HepG2 (cell line): ENCODE data around the gene COL27A1. TPM values are rescaled to one million over a fixed set of nuclear protein-coding genes. Genes with fewer than 3 reads are reported as not detected.

ENCODE experiments used
- CHD2 ChIP-seq: IDR thresholded peaks from 2 replicates; pipeline ENCODE4 v1.6.1; 2011; ENCODE audit warnings: low read depth, low read length, improper control_type of control experiment
- EEA1 ChIP-seq: sonication (generic); formaldehyde crosslinking; IDR thresholded peaks from 2 replicates; pipeline ENCODE4 v1.5.1; 2020; ENCODE audit warnings: mild to moderate bottlenecking, missing genetic modification reagents, borderline replicate concordance
- FOXA3 ChIP-seq: IDR thresholded peaks from 2 replicates; pipeline ENCODE4 v1.6.1; 2016; ENCODE audit warnings: missing genetic modification reagents, missing compliant biosample characterization
- HBP1 ChIP-seq: IDR thresholded peaks from 2 replicates; pipeline ENCODE4 v1.6.1; 2016; ENCODE audit warnings: low read depth, control low read depth
- HIVEP1 ChIP-seq: sonication (generic); formaldehyde crosslinking; IDR thresholded peaks from 2 replicates; pipeline ENCODE4 v1.4.0; 2020; ENCODE audit warnings: mild to moderate bottlenecking, missing genetic modification reagents
- IRF1 ChIP-seq: sonication (generic); formaldehyde crosslinking; IDR thresholded peaks from 2 replicates; pipeline ENCODE4 v1.4.0; 2020; ENCODE audit warnings: low read depth, mild to moderate bottlenecking, missing genetic modification reagents
- KAT8 ChIP-seq: IDR thresholded peaks from 2 replicates; pipeline ENCODE4 v1.6.1; 2016; ENCODE audit warnings: missing genetic modification reagents, missing compliant biosample characterization
- KLF13 ChIP-seq: sonication (generic); formaldehyde crosslinking; IDR thresholded peaks from 2 replicates; pipeline ENCODE4 v1.4.0; 2020; ENCODE audit warnings: mild to moderate bottlenecking, missing genetic modification reagents
- KLF6 ChIP-seq: IDR thresholded peaks from 2 replicates; pipeline ENCODE4 v1.8.0; 2016; ENCODE audit warnings: missing biosample characterization, missing genetic modification reagents
- POGZ ChIP-seq: sonication (generic); formaldehyde crosslinking; IDR thresholded peaks from 2 replicates; pipeline ENCODE4 v1.4.0; 2020; ENCODE audit warnings: mild to moderate bottlenecking, missing genetic modification reagents
- SOX6 ChIP-seq, 2 experiments: fragments of 450-650 bp in 1 of 2; sonication (generic) in 1 of 2; formaldehyde crosslinking in 1 of 2; IDR thresholded peaks; 2 replicates each; pipeline versions ENCODE4 v1.4.0 to v1.6.1; 2017 to 2020; ENCODE audit warnings: antibody characterized with exemption in 1 of 2, mild to moderate bottlenecking in 1 of 2, missing genetic modification reagents in 1 of 2
- SPEN ChIP-seq: sonication (generic); formaldehyde crosslinking; IDR thresholded peaks from 2 replicates; pipeline ENCODE4 v1.5.1; 2020; ENCODE audit warnings: low read depth, mild to moderate bottlenecking, missing genetic modification reagents
- SUZ12 ChIP-seq: fragments of 150-350 bp; IDR thresholded peaks from 2 replicates; pipeline ENCODE4 v1.6.1; 2014; ENCODE audit warnings: low read depth, low read length
- TFDP1 ChIP-seq: IDR thresholded peaks from 2 replicates; pipeline ENCODE4 v1.6.1; 2016; ENCODE audit warnings: missing compliant biosample characterization, missing genetic modification reagents, borderline replicate concordance
- THAP9 ChIP-seq: sonication (generic); formaldehyde crosslinking; IDR thresholded peaks from 2 replicates; pipeline ENCODE4; 2020; ENCODE audit warnings: missing genetic modification reagents, mild to moderate bottlenecking, borderline replicate concordance
- ZFP62 ChIP-seq: sonication (generic); formaldehyde crosslinking; IDR thresholded peaks from 2 replicates; pipeline ENCODE4 v1.4.0; 2020; ENCODE audit warnings: missing genetic modification reagents
- ZMYM2 ChIP-seq: sonication (generic); formaldehyde crosslinking; IDR thresholded peaks from 2 replicates; pipeline ENCODE4 v1.8.0; 2022; ENCODE audit warnings: mild to moderate bottlenecking, missing genetic modification reagents
- ZNF225 ChIP-seq: sonication (generic); formaldehyde crosslinking; IDR thresholded peaks from 2 replicates; pipeline ENCODE4 v1.4.0; 2020; ENCODE audit warnings: mild to moderate bottlenecking, missing genetic modification reagents
- ZNF24 ChIP-seq: fragments of 450-650 bp; IDR thresholded peaks from 2 replicates; pipeline ENCODE4 v1.6.1; 2017; ENCODE audit warnings: antibody characterized with exemption, mild to moderate bottlenecking
- ZNF34 ChIP-seq: sonication (generic); formaldehyde crosslinking; IDR thresholded peaks from 2 replicates; pipeline ENCODE4 v1.4.0; 2020; ENCODE audit warnings: mild to moderate bottlenecking, missing genetic modification reagents, borderline replicate concordance
- ZNF530 ChIP-seq: sonication (generic); formaldehyde crosslinking; IDR thresholded peaks from 2 replicates; pipeline ENCODE4 v1.5.0; 2020; ENCODE audit warnings: low read depth, mild to moderate bottlenecking, missing genetic modification reagents
- ZNF777 ChIP-seq: sonication (generic); formaldehyde crosslinking; IDR thresholded peaks from 2 replicates; pipeline ENCODE4 v1.4.0; 2020; ENCODE audit warnings: missing genetic modification reagents
- polyA plus RNA-seq, 8 experiments: library from polyadenylated mRNA; depleted of rRNA in 3 of 8; stranded (reverse) in 7 of 8; unstranded in 1 of 8; fragments of >200 nt; fragmentation: Illumina TruSeq in 4 of 8; extraction: Trizol in 4 of 8; gene quantifications; 2 replicates each; pipeline versions ENCODE4 v1.2.1 to v1.2.3, GENCODE V29; 2011 to 2016; ENCODE audit warnings: low read depth in 4 of 8, missing spikeins in 1 of 8, mixed read lengths in 1 of 8; ENCODE audit not compliant: insufficient read depth in 1 of 8
- total RNA-seq, 5 experiments: library from RNA; depleted of rRNA; stranded (reverse); fragments of >200 nt; fragmentation: Illumina TruSeq; extraction: Trizol; gene quantifications; 2 replicates each; pipeline ENCODE4 v1.2.3, GENCODE V29; 2016; ENCODE audit warnings: low read depth in 1 of 5
- TF ChIP-seq, protein P1 (sequence below): sonication (generic); formaldehyde crosslinking; IDR thresholded peaks from 2 replicates; pipeline ENCODE4 v1.4.0; 2020; ENCODE audit warnings: mild to moderate bottlenecking, missing genetic modification reagents

Gene COL27A1
- total and polyA plus RNA-seq, 2 of the 13 experiments (the other 11 are each of a cell fraction or from before 2014, with no cell fraction given) = 71.3 to 89.1 TPM

GRCh38 chr9:114108016-114108833, 47.1 kb upstream of the COL27A1 start (continued):
- TF ChIP-seq IRF1 (CRISPR knock-in tag) = no peak
- TF ChIP-seq HBP1 = no peak
- TF ChIP-seq THAP9 (CRISPR knock-in tag) = peak; percentile 25; the same call in 1 of the 2 replicates
- TF ChIP-seq CHD2 = no peak
- no peak for TF ChIP-seq ZNF225 (CRISPR knock-in tag)
- TF ChIP-seq HIVEP1 = no peak
- no peak for TF ChIP-seq ZNF24
- TF ChIP-seq ZNF777 (CRISPR knock-in tag) = no peak
- 0 out of 2 replicates have a peak, but pooled peaks have one; percentile 66 for TF ChIP-seq EEA1 (CRISPR knock-in tag)
- TF ChIP-seq SOX6 (IDR thresholded peaks at IDR 0.05) = no peak
- peak; percentile 69 for TF ChIP-seq SOX6 (CRISPR knock-in tag; IDR thresholded peaks at IDR 0.05)
- peak; percentile 70 for TF ChIP-seq FOXA3 (CRISPR knock-in tag)
- TF ChIP-seq SPEN (CRISPR knock-in tag) = peak; percentile 36; the same call in 1 of the 2 replicates
- no peak for TF ChIP-seq ZFP62 (CRISPR knock-in tag)
- TF ChIP-seq TFDP1 (CRISPR knock-in tag) = no peak
- TF ChIP-seq ZNF530 (CRISPR knock-in tag) = no peak
- TF ChIP-seq KLF6 = no peak
- 0 out of 2 replicates have a peak, but pooled peaks have one; percentile 25 for TF ChIP-seq KAT8 (CRISPR knock-in tag)
- no peak for TF ChIP-seq POGZ (CRISPR knock-in tag)
- no peak for TF ChIP-seq SUZ12
- no peak for TF ChIP-seq KLF13
- no peak for TF ChIP-seq ZNF34
- TF ChIP-seq ZMYM2 = no peak
- TF ChIP-seq, protein P1, sequence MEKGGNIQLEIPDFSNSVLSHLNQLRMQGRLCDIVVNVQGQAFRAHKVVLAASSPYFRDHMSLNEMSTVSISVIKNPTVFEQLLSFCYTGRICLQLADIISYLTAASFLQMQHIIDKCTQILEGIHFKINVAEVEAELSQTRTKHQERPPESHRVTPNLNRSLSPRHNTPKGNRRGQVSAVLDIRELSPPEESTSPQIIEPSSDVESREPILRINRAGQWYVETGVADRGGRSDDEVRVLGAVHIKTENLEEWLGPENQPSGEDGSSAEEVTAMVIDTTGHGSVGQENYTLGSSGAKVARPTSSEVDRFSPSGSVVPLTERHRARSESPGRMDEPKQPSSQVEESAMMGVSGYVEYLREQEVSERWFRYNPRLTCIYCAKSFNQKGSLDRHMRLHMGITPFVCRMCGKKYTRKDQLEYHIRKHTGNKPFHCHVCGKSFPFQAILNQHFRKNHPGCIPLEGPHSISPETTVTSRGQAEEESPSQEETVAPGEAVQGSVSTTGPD = no peak
